Panc1 (cell line): ENCODE results near the gene KLF17. TPM values are rescaled to one million over a fixed set of nuclear protein-coding genes. Genes with fewer than 3 reads are reported as not detected.

Experiments
- ATAC-seq: fragments of 200-7000 bp; cut with Tn5 transposase; 2 replicates; pipeline ENCODE4 v1.9.1; 2020; ENCODE audit warnings: mild to moderate bottlenecking, moderate library complexity
- BruUV-seq: library from RNA; stranded (reverse); fragments of 400-500 nt; replicated peaks from 2 replicates; lab custom pipeline; 2021; lab: Mats Ljungman, UMichigan
- CTCF ChIA-PET: fragments of 300-600 bp; sonication (Branson Sonifier 250); formaldehyde crosslinking; loops from one replicate; lab custom pipeline; 2022; ENCODE audit warnings: antibody characterized with exemption; lab: Charles Lee
- POLR2A ChIA-PET: fragments of 300-600 bp; sonication (Branson Sonifier 250); formaldehyde crosslinking; loops from one replicate; lab custom pipeline; 2022; ENCODE audit warnings: antibody characterized with exemption; lab: Charles Lee
- DNase-seq: peaks from one replicate; pipeline ENCODE4 v3.0.0-alpha.2; 2010; ENCODE audit warnings: low read depth, low spot score
- H3K27ac ChIP-seq: 2 replicates; pipeline ENCODE4 v1.5.1; 2011; ENCODE audit warnings: mild to moderate bottlenecking, low read length, inconsistent platforms
- H3K27me3 ChIP-seq: fragments of 200-500 bp; sonication (Bioruptor generic); 2 replicates; pipeline ENCODE4 v1.6.0; 2014; ENCODE audit warnings: low read length, inconsistent platforms; ENCODE audit not compliant: control insufficient read depth, insufficient read depth
- H3K36me3 ChIP-seq: fragments of 200-500 bp; sonication (Bioruptor generic); 2 replicates; pipeline ENCODE4 v1.5.1; 2014; ENCODE audit warnings: inconsistent platforms, mild to moderate bottlenecking, low read length, moderate library complexity; ENCODE audit not compliant: control insufficient read depth, insufficient read depth
- H3K4me1 ChIP-seq: 2 replicates; pipeline ENCODE4 v1.5.1; 2011; ENCODE audit warnings: inconsistent platforms, mild to moderate bottlenecking, low read length, moderate library complexity; ENCODE audit not compliant: control insufficient read depth, insufficient read depth
- H3K4me3 ChIP-seq, 2 experiments: 2 replicates each; pipeline ENCODE4 v1.5.1; 2011 to 2012; ENCODE audit warnings: low read depth in 2 of 2, low read length in 2 of 2, mild to moderate bottlenecking in 2 of 2, inconsistent platforms in 1 of 2, moderate library complexity in 1 of 2
- H3K9me3 ChIP-seq: fragments of 200-500 bp; sonication (Bioruptor generic); 2 replicates; pipeline ENCODE4 v1.5.1; 2014; ENCODE audit warnings: low read depth, mild to moderate bottlenecking, inconsistent platforms, low read length, moderate library complexity; ENCODE audit not compliant: control insufficient read depth, insufficient read depth
- CTCF ChIP-seq: fragments of 450-650 bp; IDR thresholded peaks from 2 replicates; pipeline ENCODE4 v1.5.1; 2017; ENCODE audit warnings: mild to moderate bottlenecking
- POLR2AphosphoS5 ChIP-seq: IDR thresholded peaks from 2 replicates; pipeline ENCODE4 v1.6.1; 2012; ENCODE audit warnings: mild to moderate bottlenecking, low read depth, low read length, moderate library complexity
- REST ChIP-seq, 2 experiments: IDR thresholded peaks; 2 replicates each; pipeline ENCODE4 v1.6.1; 2011 to 2012; ENCODE audit warnings: low read depth in 2 of 2, control low read depth in 1 of 2, low read length in 1 of 2, mild to moderate bottlenecking in 1 of 2, moderate library complexity in 1 of 2; ENCODE audit not compliant: insufficient read depth in 1 of 2
- SIN3A ChIP-seq: IDR thresholded peaks from 2 replicates; pipeline ENCODE4 v1.6.1; 2012; ENCODE audit warnings: low read depth, mild to moderate bottlenecking, low read length, moderate library complexity, borderline replicate concordance; ENCODE audit not compliant: insufficient read depth
- TCF7L2 ChIP-seq: IDR thresholded peaks from 2 replicates; pipeline ENCODE4 v1.6.1; 2011; ENCODE audit warnings: mild to moderate bottlenecking, low read depth, low read length, inconsistent platforms
- in situ Hi-C: cut with HindIII; loops from 2 replicates; pipeline ENCODE4 v1.10.0; 2016; ENCODE audit warnings: low sequenced_read_pairs, low pct_unique_long_range_greater_than_20kb
- intact Hi-C: fragments of 100-400 bp; cut with micrococcal nuclease; formaldehyde crosslinking; loops from one replicate; pipeline ENCODE4 v1.10.0; 2022; ENCODE audit not compliant: unreplicated experiment
- total RNA-seq: library from RNA; stranded (reverse); gene quantifications from one replicate; pipeline ENCODE4 v1.2.1, GENCODE V29; 2021; ENCODE audit not compliant: unreplicated experiment

KLF17 gene
- total RNA-seq, 1 experiment from 2014 or later, result not detected

DNA sequence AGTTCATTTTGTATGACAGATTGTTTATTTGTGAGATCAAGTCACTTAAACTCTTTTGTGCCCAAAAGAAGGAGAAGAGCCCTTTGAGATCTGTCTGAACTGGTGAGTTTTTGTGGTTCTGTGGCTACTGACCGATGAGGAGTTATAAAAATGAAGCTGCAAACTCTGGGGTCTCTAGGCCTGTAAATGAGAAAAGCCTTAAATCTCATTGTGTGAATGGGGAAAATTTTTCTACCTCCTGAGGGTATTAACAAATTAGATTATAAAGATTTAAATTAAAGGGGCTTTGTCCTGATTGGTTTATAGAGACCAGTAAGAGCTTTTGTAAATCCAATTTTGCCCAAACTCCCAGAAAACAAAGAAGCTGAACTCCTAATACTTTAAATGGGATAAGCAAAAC, 9.7 kb upstream of the KLF17 start:
- no peak for DNase-seq
- H3K9me3 ChIP-seq, result no peaks in the 10 kb centered on the region
- no peaks in the 10 kb centered on the region for H3K4me1 ChIP-seq
- no peak overlapping the region for H3K27ac ChIP-seq
- H3K36me3 ChIP-seq, result no peaks in the 10 kb centered on the region
- H3K4me3 ChIP-seq, result no peak overlapping the region
- CTCF ChIA-PET, result no interaction called here
- H3K27me3 ChIP-seq, result no peaks in the 10 kb centered on the region
- intact Hi-C loops, result no loop called here
- BruUV-seq, result no TSS peak
- POLR2A ChIA-PET, result no interaction called here
- no peak for TF ChIP-seq TCF7L2
- no peak for TF ChIP-seq SIN3A
- no peak for TF ChIP-seq REST (IDR thresholded peaks at IDR 0.05; ENCODE audit: insufficient read depth in 1 of 2, low read depth in 2 of 2, low read length in 1 of 2)
- TF ChIP-seq CTCF, result no peak
- no peak for TF ChIP-seq POLR2AphosphoS5
- ATAC-seq, result no peak
- in situ Hi-C loops, result no loop called here

DNA sequence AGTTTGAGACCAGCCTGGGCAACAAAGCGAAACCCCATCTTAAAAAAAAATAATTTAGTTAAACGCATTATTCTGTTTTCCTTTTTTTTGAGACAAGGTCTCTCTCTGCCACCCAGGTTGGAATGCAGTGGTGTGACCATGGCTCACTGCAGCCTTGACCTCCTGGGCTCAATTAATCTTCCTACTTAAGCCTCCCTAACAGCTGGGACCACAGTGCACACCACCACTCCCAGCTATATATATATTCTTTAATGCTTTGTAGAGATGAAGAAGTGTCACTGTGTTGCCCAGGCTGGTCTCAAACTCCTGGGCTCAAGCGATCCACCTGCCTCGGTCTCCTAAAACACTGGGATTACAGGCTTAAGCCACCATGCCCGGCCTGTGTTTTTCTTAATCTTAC, 7.7 kb upstream of the KLF17 start:
- Histone ChIP-seq H3K36me3 (no peaks in the 10 kb centered on the region), H3K27me3 (no peaks in the 10 kb centered on the region), H3K27ac (no peak overlapping the region), H3K4me1 (no peaks in the 10 kb centered on the region), H3K4me3 (no peak overlapping the region), H3K9me3 (no peaks in the 10 kb centered on the region)
- no TSS peak for BruUV-seq
- TF ChIP-seq REST (IDR thresholded peaks at IDR 0.05; ENCODE audit: insufficient read depth in 1 of 2, low read depth in 2 of 2, low read length in 1 of 2) (no peak), POLR2AphosphoS5 (no peak), SIN3A (no peak), CTCF (no peak), TCF7L2 (no peak)
- no peak for ATAC-seq
- DNase-seq, result no peak
- intact Hi-C loops, result no loop called here
- in situ Hi-C loops, result no loop called here
- CTCF ChIA-PET, result interaction anchor here (0.6 kb wide), 1 partner anchor 591 kb away, joined by 3 read pairs; no protein-coding TSS in a partner anchor
- POLR2A ChIA-PET, result no interaction called here
